Mucosa of gallbladder (tissue), 1 donor: ENCODE results near the gene THADA. TPM values are rescaled to one million over a fixed set of nuclear protein-coding genes. Genes with fewer than 3 reads are reported as not detected.

Experiments used
- DNase-seq: peaks from one replicate; pipeline ENCODE4 v3.0.0-alpha.2; 2020; ENCODE audit warnings: low spot score
- total RNA-seq: library from RNA; stranded (reverse); gene quantifications from one replicate; pipeline ENCODE4 v1.2.1, GENCODE V29; 2021
- donor health status: DM: no; HTN: no; CAD: no.

THADA gene
- total RNA-seq, 1 donor from 2014 or later: 35.9 TPM

DNA sequence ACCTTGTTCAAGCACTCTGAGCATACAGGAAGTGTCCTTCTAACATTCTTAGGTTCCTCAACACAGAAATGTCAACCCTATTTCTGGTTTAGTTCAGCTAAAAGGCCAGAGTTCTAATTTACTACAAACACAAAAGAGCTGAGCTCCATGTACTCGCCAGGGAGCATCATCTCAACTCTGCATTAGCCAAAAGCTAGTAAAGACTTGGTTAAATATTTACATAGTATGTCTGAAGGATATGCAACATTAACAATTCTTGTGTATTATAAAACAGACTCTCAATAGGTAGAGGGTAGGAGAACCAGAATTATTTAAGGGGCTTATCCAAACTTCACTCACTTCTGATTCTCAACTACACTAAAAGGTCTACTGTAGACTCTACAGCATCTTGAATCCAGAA lies 154.6 kb downstream of the THADA start:
- no peak for DNase-seq

GRCh38 chr2:43438858-43439655 lies 156.8 kb downstream of the THADA start:
- DNase-seq: no peak

GRCh38 chr2:43438342-43438741 lies 157.5 kb downstream of the THADA start:
- DNase-seq: no peak

GRCh38 chr2:43437363-43437762 lies 158.5 kb downstream of the THADA start:
- DNase-seq: no peak

DNA sequence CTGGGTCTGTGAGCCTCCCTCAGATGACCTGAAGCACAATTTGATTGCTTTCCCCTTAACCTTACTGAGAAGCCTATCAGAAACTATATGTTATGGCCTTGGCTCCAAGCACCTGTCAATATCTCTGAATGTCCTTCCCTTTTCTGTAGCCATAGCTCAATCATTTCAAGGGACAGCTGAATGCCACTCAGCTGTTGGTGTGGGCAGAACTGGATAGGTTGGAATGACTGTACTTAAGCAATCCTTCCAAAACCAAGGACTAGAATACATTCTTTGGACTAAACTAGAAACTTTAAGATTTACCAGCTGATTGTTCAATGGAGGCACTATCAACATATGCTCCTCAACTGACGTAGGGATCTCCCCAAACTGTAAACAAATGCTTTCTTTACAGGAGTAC lies 159.4 kb downstream of the THADA start:
- no peak for DNase-seq

- DNase-seq: no peak
Observed at GRCh38 chr2:43435746-43436145, 160.1 kb downstream of the THADA start.

GRCh38 chr2:43430489-43430888 lies 165.3 kb downstream of the THADA start:
- no peak for DNase-seq

DNA sequence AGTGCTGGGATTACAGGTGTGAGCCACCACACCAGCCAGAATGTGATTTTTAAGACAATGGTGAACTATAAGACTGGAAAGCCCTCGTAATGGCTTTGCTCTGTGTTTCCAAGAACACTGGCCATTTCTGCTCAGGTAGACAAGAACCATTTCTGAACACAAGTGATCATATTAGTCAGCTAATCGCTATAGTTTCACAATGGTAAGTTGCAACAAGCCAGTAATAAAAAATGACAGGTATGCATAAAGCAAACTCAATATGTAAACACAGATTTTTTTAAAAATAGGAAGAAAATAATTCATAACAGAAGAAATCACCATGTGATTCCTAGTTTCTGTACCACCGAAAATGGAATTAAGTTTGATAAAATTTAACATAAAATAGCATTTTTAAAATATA lies 166.5 kb downstream of the THADA start:
- DNase-seq: no peak

DNA sequence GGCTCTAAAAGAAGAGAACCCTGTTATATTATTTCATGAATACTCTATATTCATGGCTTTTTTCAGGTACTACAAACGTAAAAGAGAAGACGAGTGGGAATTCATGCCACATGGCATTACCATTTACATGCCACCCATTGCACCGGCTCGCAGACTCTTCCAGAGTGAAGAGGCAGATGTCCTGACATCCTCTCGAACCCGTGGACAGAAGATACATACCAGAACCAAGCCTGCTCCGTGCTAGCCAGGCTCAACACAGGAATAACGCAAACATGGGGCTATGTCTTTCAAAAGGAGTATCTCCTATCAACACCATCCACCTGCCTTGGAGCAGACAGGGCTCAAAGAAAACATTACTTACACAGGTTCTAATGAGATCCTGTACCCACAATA lies 168.8 kb downstream of the THADA start:
- DNase-seq: no peak

GRCh38 chr2:43426305-43427031 lies 169.4 kb downstream of the THADA start:
- DNase-seq: peak; percentile 84

DNA sequence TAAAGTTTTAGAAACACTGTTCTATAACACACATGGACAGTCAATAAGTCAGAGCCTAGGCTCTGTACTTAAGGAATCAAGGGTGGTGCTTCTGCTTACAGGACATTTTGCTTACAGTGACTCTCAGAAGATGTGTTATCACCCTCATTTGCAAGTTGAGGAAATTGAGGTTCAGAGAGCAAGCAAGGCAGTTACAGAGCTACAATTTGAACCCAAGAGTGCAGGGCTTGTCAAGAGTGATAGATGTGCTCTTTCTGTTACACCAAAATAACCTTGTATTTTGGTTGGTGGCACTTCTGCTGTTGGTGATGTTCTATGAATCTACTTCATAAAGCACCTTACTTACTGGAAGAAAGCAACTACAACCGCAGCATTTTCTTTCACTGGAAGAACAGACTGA lies 170.2 kb downstream of the THADA start:
- no peak for DNase-seq

DNA sequence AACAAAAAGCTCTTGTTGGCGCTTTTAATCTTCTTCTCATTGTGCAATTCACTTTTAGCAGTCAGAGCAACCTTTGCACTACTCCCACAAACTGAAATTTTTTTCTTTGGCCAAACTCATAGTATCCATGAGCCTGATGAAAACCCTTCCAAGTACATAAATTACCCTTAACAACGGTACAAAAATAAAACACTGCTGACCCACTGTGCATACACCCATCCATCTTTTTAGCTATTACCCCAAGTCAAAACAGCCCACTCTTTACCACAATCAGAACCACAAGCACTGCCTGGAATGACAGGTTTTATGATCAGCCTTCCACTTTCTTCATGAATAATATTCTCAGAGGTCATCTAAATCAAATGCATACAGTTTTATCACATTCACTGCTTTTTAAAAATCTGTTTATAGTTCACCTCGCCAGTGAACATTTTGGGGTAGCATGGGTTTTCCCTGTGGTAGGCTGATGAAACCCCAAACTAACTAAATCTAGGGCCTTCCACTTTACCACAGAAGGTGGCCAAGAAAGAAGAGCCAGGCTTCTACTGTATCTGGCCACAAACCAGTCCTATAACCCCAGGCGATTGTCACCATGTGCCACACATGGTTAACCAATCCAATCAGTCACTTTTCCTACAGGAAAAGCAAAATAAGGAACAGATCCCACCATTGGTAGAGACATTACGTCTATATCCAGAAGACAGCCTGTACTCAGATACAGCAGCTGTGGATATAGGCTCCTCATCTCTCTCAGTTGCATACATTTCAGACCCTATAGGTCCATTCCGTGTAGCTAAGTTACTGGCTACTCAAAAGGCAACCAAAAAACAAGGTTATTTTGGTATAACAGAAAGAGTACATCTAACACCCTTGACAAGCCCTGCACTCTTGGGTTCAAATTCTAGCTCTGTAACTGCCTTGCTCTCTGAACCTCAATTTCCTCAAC lies 171.3 kb downstream of the THADA start:
- no peak for DNase-seq

GRCh38 chr2:43423941-43424261 lies 171.9 kb downstream of the THADA start:
- DNase-seq: no peak

GRCh38 chr2:43421194-43421593 lies 174.6 kb downstream of the THADA start:
- no peak for DNase-seq

- DNase-seq: no peak
Observed at GRCh38 chr2:43420389-43420801, 175.4 kb downstream of the THADA start.

GRCh38 chr2:43419876-43420275 lies 176.0 kb downstream of the THADA start:
- DNase-seq: no peak

- DNase-seq: no peak
Observed at GRCh38 chr2:43419243-43419642, 176.6 kb downstream of the THADA start.

GRCh38 chr2:43418680-43419079 lies 177.2 kb downstream of the THADA start:
- DNase-seq: no peak

DNA sequence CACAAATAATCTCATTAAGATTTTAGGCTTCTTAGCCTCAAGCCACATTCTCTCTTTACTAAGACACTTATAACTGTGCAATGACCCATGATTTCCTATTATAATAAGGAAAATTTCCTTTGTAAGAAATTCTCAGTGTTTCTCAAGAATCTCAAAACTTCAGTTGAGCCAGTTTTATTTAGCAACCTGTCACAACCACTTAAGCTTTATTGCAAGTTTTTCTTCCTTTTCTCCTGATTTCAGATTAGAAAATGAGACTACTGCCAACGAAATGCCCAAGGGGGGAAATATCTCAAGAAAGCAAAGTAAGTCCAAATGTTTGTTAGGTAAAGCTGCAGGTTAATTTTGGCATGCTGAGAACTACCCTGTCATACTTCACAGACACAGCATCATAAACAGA lies 178.5 kb downstream of the THADA start:
- DNase-seq: no peak

DNA sequence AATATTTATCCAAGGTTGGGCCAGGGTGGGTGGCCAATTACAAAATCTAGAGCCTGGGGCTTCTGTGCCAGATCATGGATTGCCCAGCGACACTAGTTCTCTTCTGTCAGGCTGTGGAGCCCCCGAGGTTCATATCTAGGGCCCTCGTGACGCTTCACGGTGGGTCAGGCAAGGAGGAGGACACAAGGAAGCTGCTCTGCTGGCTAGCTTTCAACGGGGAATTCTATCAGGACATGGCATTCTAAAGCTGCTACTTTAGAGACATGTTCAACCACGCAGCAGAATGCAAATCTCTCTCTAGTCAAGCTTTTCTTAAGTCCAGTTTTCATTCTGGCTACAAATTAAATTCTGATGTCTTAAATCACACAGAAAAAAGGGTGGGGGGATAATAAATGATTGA lies 180.2 kb downstream of the THADA start:
- no peak for DNase-seq

GRCh38 chr2:43414586-43415135 lies 181.2 kb downstream of the THADA start:
- DNase-seq: no peak

DNA sequence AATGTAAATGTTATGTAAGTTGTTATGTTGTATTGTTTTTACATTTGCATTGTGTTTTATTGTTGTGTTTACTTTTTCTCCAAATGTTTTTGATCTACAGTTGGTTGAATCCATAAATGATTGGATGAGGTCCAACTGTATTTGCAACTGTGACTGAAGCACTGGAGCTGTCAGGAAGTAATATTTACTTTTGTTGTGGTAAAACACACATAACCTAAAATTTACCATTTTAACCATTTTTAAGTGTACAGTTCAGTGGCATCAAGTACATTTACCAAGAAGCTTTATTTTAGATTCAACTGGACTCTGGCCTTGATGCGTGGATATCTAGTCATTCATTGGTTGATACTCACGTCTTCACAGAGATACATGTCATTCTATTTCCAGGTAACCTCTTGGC lies 181.8 kb downstream of the THADA start:
- no peak for DNase-seq
